GM12865 (cell line): ENCODE measurements around the gene THRB.

ENCODE experiments used
- DNase-seq: peaks from one replicate; pipeline ENCODE4 v3.0.0; 2010; ENCODE audit warnings: low read depth
- H3K4me3 ChIP-seq: 2 replicates; pipeline ENCODE4 v1.5.1; 2011; ENCODE audit warnings: mild to moderate bottlenecking, low read depth, low read length, control low read depth
- CTCF ChIP-seq: IDR thresholded peaks from 2 replicates; pipeline ENCODE4 v1.5.1; 2011; ENCODE audit warnings: low read length, control low read depth, low read depth, inconsistent platforms; ENCODE audit not compliant: insufficient read depth; ENCODE audit errors: missing control alignments

The THRB gene

GRCh38 chr3:24342275-24342674, 152.4 kb downstream of the THRB start:
- no peak for TF ChIP-seq CTCF
- DNase-seq = no peak
- H3K4me3 ChIP-seq = no peak overlapping the region

GRCh38 chr3:24341668-24342067, 153.0 kb downstream of the THRB start:
- H3K4me3 ChIP-seq = no peak overlapping the region
- DNase-seq = no peak
- TF ChIP-seq CTCF = no peak

- no peak for TF ChIP-seq CTCF
- no peak overlapping the region for H3K4me3 ChIP-seq
- no peak for DNase-seq
Observed at GRCh38 chr3:24340966-24341365, 153.7 kb downstream of the THRB start.

GRCh38 chr3:24340161-24340560, 154.5 kb downstream of the THRB start:
- H3K4me3 ChIP-seq = no peak overlapping the region
- no peak for TF ChIP-seq CTCF
- no peak for DNase-seq

GRCh38 chr3:24339266-24339825, 155.3 kb downstream of the THRB start:
- H3K4me3 ChIP-seq = no peak overlapping the region
- no peak for TF ChIP-seq CTCF
- peak; percentile 23 for DNase-seq

GRCh38 chr3:24338409-24339130, 156.1 kb downstream of the THRB start:
- DNase-seq = no peak
- no peak for TF ChIP-seq CTCF
- no peak overlapping the region for H3K4me3 ChIP-seq

GRCh38 chr3:24336101-24336500, 158.5 kb downstream of the THRB start:
- TF ChIP-seq CTCF = no peak
- no peak overlapping the region for H3K4me3 ChIP-seq
- DNase-seq = no peak
